ENCODE measurements around the gene CMSS1.

Gene CMSS1

GRCh38 chr3:100114413-100115030 lies 296.9 kb downstream of the CMSS1 start, which contains the start of gene FILIP1L:
FILIP1L (minus strand) TSS chr3:100114501.
- TF ChIP-seq CTCF (IDR thresholded peaks at IDR 0.05; ENCODE audit: low read depth, low read length, missing control alignments) = no peak
- H3K4me3 ChIP-seq (ENCODE audit: low read depth, low read length) = no peak within 1 kb of the TSS
- DNase-seq (ENCODE audit: low read depth) = no peak

GRCh38 chr3:100117093-100117492 lies 299.4 kb downstream of the CMSS1 start:
- DNase-seq (ENCODE audit: low read depth) = no peak
- TF ChIP-seq CTCF (IDR thresholded peaks at IDR 0.05; ENCODE audit: low read depth, low read length, missing control alignments) = no peak
- no peak overlapping the region for H3K4me3 ChIP-seq (ENCODE audit: low read depth, low read length)

GRCh38 chr3:100120012-100120411 lies 302.4 kb downstream of the CMSS1 start:
- DNase-seq (ENCODE audit: low read depth) = no peak
- no peak for TF ChIP-seq CTCF (IDR thresholded peaks at IDR 0.05; ENCODE audit: low read depth, low read length, missing control alignments)

GRCh38 chr3:100120693-100121092 lies 303.0 kb downstream of the CMSS1 start:
- DNase-seq (ENCODE audit: low read depth) = no peak
- TF ChIP-seq CTCF (IDR thresholded peaks at IDR 0.05; ENCODE audit: low read depth, low read length, missing control alignments) = no peak

More at GRCh38 chr3:100120012-100120411, 302.4 kb downstream of the CMSS1 start:
- H3K4me3 ChIP-seq (ENCODE audit: low read depth, low read length) = no peak overlapping the region

GRCh38 chr3:100122321-100122720 lies 304.7 kb downstream of the CMSS1 start:
- TF ChIP-seq CTCF (IDR thresholded peaks at IDR 0.05; ENCODE audit: low read depth, low read length, missing control alignments) = no peak
- no peak overlapping the region for H3K4me3 ChIP-seq (ENCODE audit: low read depth, low read length)
- DNase-seq (ENCODE audit: low read depth) = no peak

More at GRCh38 chr3:100120693-100121092, 303.0 kb downstream of the CMSS1 start:
- no peak overlapping the region for H3K4me3 ChIP-seq (ENCODE audit: low read depth, low read length)

- no peak overlapping the region for H3K4me3 ChIP-seq (ENCODE audit: low read depth, low read length)
- no peak for TF ChIP-seq CTCF (IDR thresholded peaks at IDR 0.05; ENCODE audit: low read depth, low read length, missing control alignments)
- DNase-seq (ENCODE audit: low read depth) = no peak
Observed at GRCh38 chr3:100123112-100123511, 305.4 kb downstream of the CMSS1 start.

- TF ChIP-seq CTCF (IDR thresholded peaks at IDR 0.05; ENCODE audit: low read depth, low read length, missing control alignments) = no peak
- no peak for DNase-seq (ENCODE audit: low read depth)
- H3K4me3 ChIP-seq (ENCODE audit: low read depth, low read length) = no peak overlapping the region
Observed at GRCh38 chr3:100124201-100124761, 306.6 kb downstream of the CMSS1 start.
